GM21717 (cell line): ENCODE data around the gene PLXNB2.

Source experiments
- ATAC-seq: cut with Tn5 transposase; IDR thresholded peaks from one replicate; pipeline ENCODE4 v1.9.1; 2021; ENCODE audit warnings: mild to moderate bottlenecking, moderate library complexity; ENCODE audit not compliant: unreplicated experiment

Gene PLXNB2

GRCh38 chr22:50311606-50312351 lies 4.3 kb upstream of the PLXNB2 start:
- ATAC-seq = no peak

- no peak for ATAC-seq
Measured at GRCh38 chr22:50310949-50311444, 3.6 kb upstream of the PLXNB2 start.

- no peak for ATAC-seq
Measured at GRCh38 chr22:50310031-50310722, 2.7 kb upstream of the PLXNB2 start.

- no peak for ATAC-seq
Measured at GRCh38 chr22:50309601-50309991, 2.1 kb upstream of the PLXNB2 start.

GRCh38 chr22:50308986-50309600 lies 1.6 kb upstream of the PLXNB2 start:
- no peak for ATAC-seq

- no peak for ATAC-seq
Measured at GRCh38 chr22:50308597-50308935, 1.1 kb upstream of the PLXNB2 start.

- no peak for ATAC-seq
Measured at GRCh38 chr22:50307890-50308596, 597 bp upstream of the PLXNB2 start.

GRCh38 chr22:50305923-50306566 lies 1.4 kb downstream of the PLXNB2 start:
- ATAC-seq = no peak

- ATAC-seq = no peak
Measured at GRCh38 chr22:50305393-50305922, 2.0 kb downstream of the PLXNB2 start.

GRCh38 chr22:50304528-50305392 lies 2.7 kb downstream of the PLXNB2 start:
- no peak for ATAC-seq

- ATAC-seq = no peak
Measured at GRCh38 chr22:50303848-50304527, 3.5 kb downstream of the PLXNB2 start.

GRCh38 chr22:50303515-50303847 lies 4.0 kb downstream of the PLXNB2 start:
- ATAC-seq = no peak

GRCh38 chr22:50302564-50302963 lies 4.9 kb downstream of the PLXNB2 start:
- ATAC-seq = no peak

GRCh38 chr22:50302041-50302541 lies 5.4 kb downstream of the PLXNB2 start:
- ATAC-seq = no peak

- ATAC-seq = no peak
Measured at GRCh38 chr22:50301581-50301991, 5.9 kb downstream of the PLXNB2 start.

GRCh38 chr22:50300620-50301257 lies 6.7 kb downstream of the PLXNB2 start:
- ATAC-seq = no peak

GRCh38 chr22:50299785-50300619 lies 7.4 kb downstream of the PLXNB2 start:
- ATAC-seq = no peak
